ENCODE results near the gene CNPY3. TPM values are rescaled to one million over a fixed set of nuclear protein-coding genes. Genes with fewer than 3 reads are reported as not detected.

The CNPY3 gene
- polyA plus RNA-seq, 1 donor from 2014 or later = 26.4 TPM

DNA sequence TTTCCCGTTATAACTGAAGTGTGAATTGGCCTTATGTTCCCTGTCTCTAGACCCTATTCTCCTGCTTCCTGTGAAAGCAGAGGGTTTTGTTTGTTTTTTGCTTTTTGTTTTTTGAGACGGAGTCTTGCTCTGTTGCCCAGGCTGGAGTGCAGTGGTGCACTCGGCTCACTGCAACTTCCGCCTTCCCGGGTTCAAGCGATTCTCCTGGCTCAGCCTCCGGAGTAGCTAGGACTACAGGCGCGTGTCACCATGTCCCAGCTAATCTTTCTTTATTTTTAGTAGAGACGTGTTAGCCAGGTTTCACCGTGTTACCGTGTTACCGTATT lies 30.6 kb downstream of the CNPY3 start:
- no peaks in the 10 kb centered on the region for H3K9me3 ChIP-seq (ENCODE audit: low read length)
- H3F3A ChIP-seq (ENCODE audit: insufficient read depth, low read length, poor library complexity, severe bottlenecking) = no peaks in the 10 kb centered on the region
- H3K79me2 ChIP-seq (replicated peaks; ENCODE audit: insufficient read depth, low read length) = no peaks in the 10 kb centered on the region
- no peaks in the 10 kb centered on the region for H3K9me2 ChIP-seq (ENCODE audit: insufficient read depth, low read length)
- no peak overlapping the region for H3K4me2 ChIP-seq (ENCODE audit: low read length)
- H4K20me1 ChIP-seq (ENCODE audit: insufficient read depth) = no peaks in the 10 kb centered on the region
- no peak overlapping the region for H3K9ac ChIP-seq (ENCODE audit: low read length)
- H3K36me3 ChIP-seq (ENCODE audit: insufficient read depth, low read length) = no peaks in the 10 kb centered on the region
- TF ChIP-seq SMC3 (conservative IDR thresholded peaks at IDR 0.05; ENCODE audit: poor library complexity) = no peak
- no peak for TF ChIP-seq RAD21 (conservative IDR thresholded peaks at IDR 0.05)
- no peak for TF ChIP-seq MXI1 (conservative IDR thresholded peaks at IDR 0.05; ENCODE audit: poor library complexity, severe bottlenecking)
- no peak for TF ChIP-seq CTCF (IDR thresholded peaks at IDR 0.05; ENCODE audit: poor library complexity, severe bottlenecking)
- TF ChIP-seq, protein P1, sequence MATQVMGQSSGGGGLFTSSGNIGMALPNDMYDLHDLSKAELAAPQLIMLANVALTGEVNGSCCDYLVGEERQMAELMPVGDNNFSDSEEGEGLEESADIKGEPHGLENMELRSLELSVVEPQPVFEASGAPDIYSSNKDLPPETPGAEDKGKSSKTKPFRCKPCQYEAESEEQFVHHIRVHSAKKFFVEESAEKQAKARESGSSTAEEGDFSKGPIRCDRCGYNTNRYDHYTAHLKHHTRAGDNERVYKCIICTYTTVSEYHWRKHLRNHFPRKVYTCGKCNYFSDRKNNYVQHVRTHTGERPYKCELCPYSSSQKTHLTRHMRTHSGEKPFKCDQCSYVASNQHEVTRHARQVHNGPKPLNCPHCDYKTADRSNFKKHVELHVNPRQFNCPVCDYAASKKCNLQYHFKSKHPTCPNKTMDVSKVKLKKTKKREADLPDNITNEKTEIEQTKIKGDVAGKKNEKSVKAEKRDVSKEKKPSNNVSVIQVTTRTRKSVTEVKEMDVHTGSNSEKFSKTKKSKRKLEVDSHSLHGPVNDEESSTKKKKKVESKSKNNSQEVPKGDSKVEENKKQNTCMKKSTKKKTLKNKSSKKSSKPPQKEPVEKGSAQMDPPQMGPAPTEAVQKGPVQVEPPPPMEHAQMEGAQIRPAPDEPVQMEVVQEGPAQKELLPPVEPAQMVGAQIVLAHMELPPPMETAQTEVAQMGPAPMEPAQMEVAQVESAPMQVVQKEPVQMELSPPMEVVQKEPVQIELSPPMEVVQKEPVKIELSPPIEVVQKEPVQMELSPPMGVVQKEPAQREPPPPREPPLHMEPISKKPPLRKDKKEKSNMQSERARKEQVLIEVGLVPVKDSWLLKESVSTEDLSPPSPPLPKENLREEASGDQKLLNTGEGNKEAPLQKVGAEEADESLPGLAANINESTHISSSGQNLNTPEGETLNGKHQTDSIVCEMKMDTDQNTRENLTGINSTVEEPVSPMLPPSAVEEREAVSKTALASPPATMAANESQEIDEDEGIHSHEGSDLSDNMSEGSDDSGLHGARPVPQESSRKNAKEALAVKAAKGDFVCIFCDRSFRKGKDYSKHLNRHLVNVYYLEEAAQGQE (IDR thresholded peaks at IDR 0.05; ENCODE audit: borderline replicate concordance) = no peak
- TF ChIP-seq EP300 (conservative IDR thresholded peaks at IDR 0.05; ENCODE audit: poor library complexity, severe bottlenecking) = no peak
- TF ChIP-seq EZH2 (IDR thresholded peaks at IDR 0.05; ENCODE audit: borderline replicate concordance, insufficient read depth, low read length, poor library complexity, severe bottlenecking) = no peak
- peaks cover 27% of the 10 kb centered on the region for H3K27me3 ChIP-seq (ENCODE audit: insufficient read depth, low read depth, low read length)
- no peak overlapping the region for H3K27ac ChIP-seq (ENCODE audit: low read length)
- H2AFZ ChIP-seq (ENCODE audit: low read depth, low read length) = no peak overlapping the region
- no peak overlapping the region for H3K4me3 ChIP-seq (ENCODE audit: low read length)

DNA sequence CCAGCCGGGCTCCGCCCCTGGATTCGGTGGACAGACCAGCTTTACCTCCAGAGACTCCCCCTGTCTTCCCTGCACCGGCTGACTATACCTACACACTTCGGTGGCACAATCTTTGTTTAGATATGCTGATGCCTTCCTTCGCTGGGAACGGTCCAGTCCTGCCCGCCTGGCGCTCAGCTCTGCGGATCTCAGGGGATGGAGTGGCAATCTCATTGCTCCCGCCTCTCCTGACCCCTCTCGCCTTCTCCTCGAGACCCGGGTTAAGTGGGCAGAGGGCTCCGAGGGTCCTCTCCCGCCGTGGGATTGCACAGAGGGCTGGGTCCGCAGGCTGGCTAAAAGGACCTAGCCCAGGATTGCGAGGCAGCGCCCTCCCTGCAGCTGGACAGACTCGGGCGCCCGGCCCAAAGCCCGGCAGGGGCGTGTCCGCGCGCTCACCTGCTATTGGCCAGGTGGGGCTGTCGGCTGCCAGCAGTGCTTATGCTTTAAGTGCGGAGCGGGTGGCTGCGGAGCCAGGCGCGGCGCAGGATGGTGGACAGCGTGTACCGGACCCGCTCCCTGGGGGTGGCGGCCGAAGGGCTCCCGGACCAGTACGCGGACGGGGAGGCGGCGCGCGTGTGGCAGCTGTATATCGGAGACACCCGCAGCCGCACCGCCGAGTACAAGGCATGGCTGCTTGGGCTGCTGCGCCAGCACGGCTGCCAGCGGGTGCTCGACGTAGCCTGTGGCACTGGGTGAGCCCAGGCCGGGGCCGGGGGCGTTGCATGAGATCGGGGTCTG lies 31.2 kb downstream of the CNPY3 start, which contains the start of gene GNMT:
GNMT (plus strand) TSS at position 512 of the 777 bp plus-strand sequence; CDS start at position 526, 14 bp downstream.
- Histone ChIP-seq H3K36me3 (ENCODE audit: insufficient read depth, low read length) (no peaks in the 10 kb centered on the region), H3K4me2 (ENCODE audit: low read length) (no peak within 1 kb of the TSS), H2AFZ (ENCODE audit: low read depth, low read length) (no peak within 1 kb of the TSS), H3F3A (ENCODE audit: insufficient read depth, low read length, poor library complexity, severe bottlenecking) (no peaks in the 10 kb centered on the region), H3K9ac (ENCODE audit: low read length) (no peak within 1 kb of the TSS), H3K4me3 (ENCODE audit: low read length) (peak within 1 kb of the TSS; percentile 60), H3K9me2 (ENCODE audit: insufficient read depth, low read length) (no peaks in the 10 kb centered on the region), H3K27ac (ENCODE audit: low read length) (no peak within 1 kb of the TSS), H4K20me1 (ENCODE audit: insufficient read depth) (no peaks in the 10 kb centered on the region), H3K79me2 (replicated peaks; ENCODE audit: insufficient read depth, low read length) (no peaks in the 10 kb centered on the region), H3K9me3 (ENCODE audit: low read length) (no peaks in the 10 kb centered on the region), H3K27me3 (ENCODE audit: insufficient read depth, low read depth, low read length) (peaks cover 27% of the 10 kb centered on the region)
- TF ChIP-seq POLR2AphosphoS5 (IDR thresholded peaks at IDR 0.05) = no peak
- peak; percentile 30 for TF ChIP-seq MXI1 (conservative IDR thresholded peaks at IDR 0.05; ENCODE audit: poor library complexity, severe bottlenecking)
- TF ChIP-seq TAF1 (IDR thresholded peaks at IDR 0.05; ENCODE audit: low read depth) = no peak
- no peak for TF ChIP-seq EZH2 (IDR thresholded peaks at IDR 0.05; ENCODE audit: borderline replicate concordance, insufficient read depth, low read length, poor library complexity, severe bottlenecking)
- no peak for TF ChIP-seq EP300 (conservative IDR thresholded peaks at IDR 0.05; ENCODE audit: poor library complexity, severe bottlenecking)
- no peak for TF ChIP-seq RAD21 (conservative IDR thresholded peaks at IDR 0.05)
- no peak for TF ChIP-seq CTCF (IDR thresholded peaks at IDR 0.05; ENCODE audit: poor library complexity, severe bottlenecking)
- TF ChIP-seq, protein P1 (IDR thresholded peaks at IDR 0.05; ENCODE audit: borderline replicate concordance) = no peak
- no peak for TF ChIP-seq SMC3 (conservative IDR thresholded peaks at IDR 0.05; ENCODE audit: poor library complexity)
